HG03558 (cell line): ENCODE data around the gene TSTD2.
"Not testable (repeated sequence)": the region's sequence is repeated elsewhere in the genome, so short reads cannot be mapped to it uniquely, and the experiment has no call there.

Source experiments
- ATAC-seq: cut with Tn5 transposase; IDR thresholded peaks from one replicate; pipeline ENCODE4 v1.9.1; 2021; ENCODE audit warnings: moderate number of reproducible peaks; ENCODE audit not compliant: unreplicated experiment; ENCODE audit errors: extremely low read depth

Gene TSTD2

DNA sequence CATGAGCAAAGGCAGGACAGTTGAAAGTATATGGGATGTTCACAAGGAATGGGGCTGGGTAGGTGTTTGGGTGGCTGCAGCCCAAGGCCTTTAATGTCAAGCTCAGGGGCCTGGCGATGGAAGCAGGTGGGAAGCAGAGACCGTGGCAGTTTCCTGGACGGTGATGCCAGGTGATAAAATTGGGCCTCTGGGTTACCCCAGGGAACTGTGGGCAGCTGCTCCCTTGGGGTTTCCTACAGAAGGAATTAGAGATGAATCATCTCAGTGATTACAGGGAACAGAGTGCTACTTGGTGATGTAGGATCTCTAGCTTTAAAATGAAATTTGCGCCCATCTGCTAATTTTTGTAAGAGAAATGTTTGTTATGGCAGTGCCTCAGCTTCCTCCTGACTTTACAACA lies 39.2 kb downstream of the TSTD2 start:
- ATAC-seq = no peak

GRCh38 chr9:97592126-97592525 lies 41.0 kb downstream of the TSTD2 start:
- ATAC-seq = no peak

DNA sequence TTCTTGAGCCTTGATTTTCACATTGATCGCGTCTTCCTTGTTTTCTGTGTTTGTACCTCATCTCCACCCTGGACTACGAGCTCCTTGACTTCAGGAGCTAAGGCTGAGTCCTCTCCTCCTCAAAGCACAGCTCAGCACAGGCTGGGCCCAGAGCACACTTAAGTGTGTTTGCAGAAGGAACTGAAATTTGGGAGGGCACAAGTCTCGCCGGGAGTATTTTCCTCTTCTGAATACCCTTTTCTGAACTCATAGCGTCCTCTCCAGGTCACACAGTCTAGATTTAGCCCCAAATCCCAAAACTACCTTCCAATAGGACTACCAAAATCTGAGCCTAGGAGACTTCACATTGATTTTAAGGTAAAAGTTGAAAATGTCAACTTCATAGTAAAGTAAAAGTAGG lies 41.6 kb downstream of the TSTD2 start:
- ATAC-seq = no peak

- not testable (repeated sequence) for ATAC-seq
These were observed 46.3 kb downstream of the TSTD2 start for GRCh38 chr9:97586909-97587308.

DNA sequence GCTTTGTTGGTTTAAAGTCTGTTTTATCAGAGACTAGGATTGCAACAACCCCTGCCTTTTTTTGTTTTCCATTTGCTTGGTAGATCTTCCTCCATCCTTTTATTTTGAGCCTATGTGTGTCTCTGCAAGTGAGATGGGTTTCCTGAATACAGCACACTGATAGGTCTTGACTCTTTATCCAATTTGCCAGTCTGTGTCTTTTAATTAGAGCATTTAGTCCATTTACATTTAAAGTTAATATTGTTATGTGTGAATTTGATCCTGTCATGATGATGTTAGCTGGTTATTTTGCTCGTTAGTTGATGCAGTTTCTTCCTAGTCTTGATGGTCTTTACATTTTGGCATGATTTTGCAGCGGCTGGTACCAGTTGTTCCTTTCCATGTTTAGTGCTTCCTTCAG lies 48.4 kb downstream of the TSTD2 start:
- not testable (repeated sequence) for ATAC-seq

- not testable (repeated sequence) for ATAC-seq
These were observed 51.6 kb downstream of the TSTD2 start for GRCh38 chr9:97581590-97581989.

DNA sequence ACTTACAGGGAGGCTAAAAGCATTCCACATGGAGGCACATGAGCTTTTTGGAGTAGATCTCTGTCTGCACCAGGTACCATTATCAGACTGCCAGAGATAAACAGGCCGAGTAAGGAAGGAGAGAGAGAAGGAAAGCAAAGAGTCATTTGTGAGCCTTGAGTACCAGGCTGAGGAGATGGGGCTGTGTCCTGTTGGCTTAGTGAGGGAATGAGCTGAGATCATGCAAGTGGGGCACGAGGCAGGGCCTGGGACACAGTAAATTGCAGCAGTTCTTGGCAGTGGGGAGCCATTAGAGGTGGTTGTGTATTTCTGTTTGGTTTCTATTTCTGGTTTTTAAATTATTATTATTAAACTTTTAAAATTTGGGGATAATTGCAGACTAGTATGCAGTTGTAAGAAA lies 53.3 kb downstream of the TSTD2 start:
- ATAC-seq = no peak

DNA sequence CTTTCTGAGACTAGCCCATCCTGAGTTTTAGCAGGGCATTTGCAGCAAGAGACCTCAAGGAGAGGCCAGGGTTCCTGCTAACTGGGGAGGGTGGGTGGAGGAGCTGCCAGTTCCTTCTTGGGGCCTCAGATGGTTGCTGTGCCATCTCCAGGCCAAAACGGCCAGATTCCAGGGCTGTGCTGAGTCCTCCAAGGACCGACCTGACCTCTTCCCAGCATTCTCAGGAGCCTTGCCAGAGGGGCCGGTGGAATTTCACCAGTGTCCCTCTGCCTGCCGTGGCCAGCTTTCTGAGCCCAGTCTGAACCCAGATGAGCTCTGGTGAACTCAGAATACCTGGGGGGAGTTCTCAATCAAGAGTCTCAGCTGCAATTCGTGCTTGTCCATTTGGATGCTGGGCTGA lies 54.3 kb downstream of the TSTD2 start:
- no peak for ATAC-seq

DNA sequence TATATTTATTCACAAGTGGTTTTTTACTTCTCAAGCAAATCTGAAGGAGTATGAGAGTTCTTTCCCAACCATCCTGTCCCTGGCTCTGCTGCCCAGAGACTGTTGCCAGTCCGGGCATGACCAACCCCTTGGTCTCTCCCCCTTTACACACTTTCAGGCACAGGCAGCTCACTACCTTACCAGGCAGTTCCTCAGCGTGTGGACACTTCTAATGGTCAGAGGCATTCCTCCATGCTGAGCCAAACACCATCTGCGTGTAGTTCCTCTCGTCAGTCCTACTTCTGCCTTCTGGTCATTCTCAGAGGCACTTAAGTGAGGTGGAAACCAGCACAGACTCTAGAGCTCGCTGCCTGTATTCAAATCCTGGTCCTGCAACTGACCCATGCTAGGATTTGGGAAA lies 56.1 kb downstream of the TSTD2 start:
- no peak for ATAC-seq

DNA sequence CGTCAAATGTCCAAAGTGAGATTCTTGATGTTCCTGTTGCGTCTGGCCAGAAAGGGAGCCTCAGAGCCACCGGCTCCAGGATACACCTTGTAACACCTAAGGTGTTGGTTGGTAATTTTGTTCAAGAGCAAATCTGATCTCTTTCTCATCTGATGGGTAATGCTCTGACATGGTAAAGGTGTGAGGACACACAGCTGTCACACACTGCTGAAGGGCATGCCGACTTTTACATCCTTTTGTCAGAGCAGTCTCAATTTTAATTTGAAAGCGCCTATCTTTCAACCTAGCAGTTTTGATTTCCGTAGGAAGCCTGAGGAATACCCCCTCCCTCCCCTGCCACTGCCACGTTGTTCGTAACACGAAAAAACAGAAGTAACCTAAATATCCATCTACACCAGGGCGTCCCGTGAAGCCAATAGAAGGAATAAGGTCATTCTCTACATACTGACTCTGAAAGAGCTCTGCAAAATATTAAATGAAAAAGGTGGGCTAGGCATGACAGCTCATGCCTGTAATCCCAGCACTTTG lies 57.4 kb downstream of the TSTD2 start:
- no peak for ATAC-seq

- ATAC-seq = not testable (repeated sequence)
These were observed 58.1 kb downstream of the TSTD2 start for GRCh38 chr9:97574921-97575672.

DNA sequence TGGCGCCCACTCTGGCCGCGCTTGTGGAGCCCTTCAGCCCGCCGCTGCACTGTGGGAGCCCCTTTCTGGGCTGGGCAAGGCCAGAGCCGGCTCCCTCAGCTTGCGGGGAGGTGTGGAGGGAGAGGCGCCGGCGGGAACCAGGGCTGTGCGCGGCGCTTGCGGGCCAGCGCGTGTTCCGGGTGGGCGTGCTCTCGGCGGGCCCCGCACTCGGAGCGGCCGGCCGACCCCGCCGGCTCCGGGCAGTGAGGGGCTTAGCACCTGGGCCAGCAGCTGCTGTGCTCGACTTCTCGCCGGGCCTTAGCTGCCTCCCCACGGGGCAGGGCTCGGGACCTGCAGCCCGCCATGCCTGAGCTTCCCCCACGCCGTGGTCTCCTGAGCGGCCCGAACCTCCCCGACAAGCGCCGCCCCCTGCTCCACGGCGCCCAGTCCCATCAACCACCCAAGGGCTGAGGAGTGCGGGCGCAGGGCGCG lies 59.0 kb downstream of the TSTD2 start:
- not testable (repeated sequence) for ATAC-seq

DNA sequence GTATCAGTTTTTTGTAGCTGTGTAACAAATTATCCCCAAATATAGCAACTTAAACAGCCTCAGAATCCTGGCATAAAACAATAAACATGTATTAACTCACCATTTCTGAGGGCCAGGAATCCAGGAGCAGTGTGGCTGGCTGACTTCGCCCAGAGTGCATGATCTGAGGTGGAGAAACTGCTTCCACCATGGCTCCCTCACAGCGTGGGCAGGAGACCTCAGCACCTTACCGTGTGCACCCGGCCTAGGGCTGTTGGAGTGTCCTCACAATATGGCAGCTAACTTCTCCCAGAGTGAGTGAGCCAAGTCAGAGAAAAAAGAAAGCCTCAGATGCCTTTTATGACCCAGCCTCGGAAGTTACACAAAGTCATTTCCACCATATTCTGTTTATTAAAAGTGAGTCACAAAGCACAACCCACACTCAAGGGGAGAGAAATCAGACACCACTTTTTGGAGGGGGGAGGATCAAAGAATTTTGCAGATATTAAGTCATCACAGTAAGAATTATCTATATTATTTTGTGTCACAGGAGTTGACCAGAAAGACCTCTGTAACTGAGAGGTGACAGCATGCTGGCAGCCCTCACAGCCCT lies 59.6 kb downstream of the TSTD2 start:
- no peak for ATAC-seq

GRCh38 chr9:97572892-97573365 lies 60.2 kb downstream of the TSTD2 start:
- no peak for ATAC-seq

DNA sequence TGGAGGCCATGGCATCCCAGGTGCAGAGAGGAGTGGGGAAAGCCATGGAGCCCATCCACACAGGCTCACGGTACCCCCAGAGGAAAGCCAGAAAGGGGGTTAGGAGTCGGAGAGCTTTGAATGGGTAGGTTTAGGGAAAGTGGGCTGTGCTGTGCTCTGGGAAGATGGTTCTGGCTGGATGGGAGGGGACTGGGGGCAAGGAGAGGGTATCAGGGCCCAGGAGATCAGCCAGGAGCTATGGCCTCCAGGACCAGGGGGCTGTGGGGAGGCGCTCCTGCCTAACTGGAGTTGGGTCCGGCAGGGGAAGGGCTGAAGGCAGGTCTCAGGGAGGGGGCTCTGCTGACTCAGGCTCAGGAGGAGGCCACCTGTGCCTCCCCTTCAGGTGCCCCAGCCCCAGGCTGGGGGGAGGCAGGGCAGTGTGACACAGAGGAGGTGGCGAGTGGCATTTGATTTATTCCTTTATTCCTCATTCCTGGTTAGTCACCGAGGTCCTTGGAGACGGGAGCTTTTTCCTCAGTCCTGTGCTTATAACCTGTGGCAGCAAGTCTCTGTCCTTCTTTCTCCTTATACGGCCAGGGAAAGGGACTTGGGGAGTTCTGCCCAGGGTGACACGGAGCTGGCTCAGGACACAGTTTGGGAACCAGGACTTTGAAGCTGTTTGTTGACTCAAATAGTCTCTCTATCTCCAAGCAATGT lies 60.8 kb downstream of the TSTD2 start:
- ATAC-seq = no peak

GRCh38 chr9:97571664-97572063 lies 61.5 kb downstream of the TSTD2 start:
- ATAC-seq = no peak

DNA sequence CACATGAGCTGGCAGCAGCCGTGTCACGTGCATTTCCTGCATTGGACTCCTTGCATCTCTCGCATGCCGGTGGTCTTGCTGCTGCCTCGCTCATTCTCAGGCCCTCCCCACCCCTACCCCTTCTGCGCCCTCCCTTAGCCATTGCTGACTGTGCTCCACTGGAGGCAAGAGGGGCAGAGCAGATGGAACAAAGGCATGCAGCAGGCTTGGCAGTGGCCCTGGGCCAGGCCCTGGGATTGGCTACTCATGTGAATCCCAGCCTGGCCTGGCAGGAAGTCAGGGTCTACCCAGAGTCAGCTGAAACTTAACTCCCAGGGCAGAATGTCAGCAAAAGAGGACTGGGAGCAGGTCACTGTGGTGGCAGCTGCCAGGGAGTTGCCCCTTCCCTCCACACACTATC lies 62.3 kb downstream of the TSTD2 start:
- no peak for ATAC-seq

DNA sequence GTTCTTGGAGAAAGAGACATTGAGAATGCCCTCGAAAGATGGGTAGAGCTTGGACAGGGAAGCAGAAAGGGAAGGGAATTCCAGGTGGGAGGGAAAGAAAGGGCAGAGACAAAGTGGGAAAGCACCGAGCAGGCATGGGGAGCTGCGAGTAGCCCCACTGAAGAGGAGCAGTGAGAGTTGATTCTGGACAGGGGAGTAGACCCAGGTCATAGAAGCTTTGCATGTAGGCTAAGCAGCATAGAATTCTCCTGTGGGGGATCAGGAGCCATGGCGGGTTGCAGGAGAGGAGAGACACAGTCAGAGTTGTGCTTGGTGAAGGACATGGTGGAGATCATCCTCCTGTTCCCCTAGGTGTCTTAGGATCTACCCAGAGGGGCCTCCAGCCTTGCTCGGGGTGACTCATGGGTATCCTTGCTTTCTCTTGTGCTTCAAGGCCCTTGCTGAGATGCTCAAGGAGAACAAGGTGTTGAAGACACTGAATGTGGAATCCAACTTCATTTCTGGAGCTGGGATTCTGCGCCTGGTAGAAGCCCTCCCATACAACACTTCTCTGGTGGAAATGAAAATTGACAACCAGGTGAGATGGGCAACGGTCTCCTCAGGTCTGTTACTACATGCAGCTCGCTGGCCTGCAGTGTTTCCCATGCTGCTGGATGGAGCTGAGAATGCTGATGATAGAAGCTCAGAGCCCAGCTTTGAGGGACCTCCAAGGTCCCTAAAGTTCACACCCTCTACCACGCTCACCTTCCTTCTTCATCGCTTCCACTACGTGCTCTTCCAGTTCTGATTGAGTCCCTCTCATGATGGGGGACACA lies 64.5 kb downstream of the TSTD2 start:
- ATAC-seq = no peak

GRCh38 chr9:97567894-97568202 lies 65.3 kb downstream of the TSTD2 start:
- no peak for ATAC-seq

DNA sequence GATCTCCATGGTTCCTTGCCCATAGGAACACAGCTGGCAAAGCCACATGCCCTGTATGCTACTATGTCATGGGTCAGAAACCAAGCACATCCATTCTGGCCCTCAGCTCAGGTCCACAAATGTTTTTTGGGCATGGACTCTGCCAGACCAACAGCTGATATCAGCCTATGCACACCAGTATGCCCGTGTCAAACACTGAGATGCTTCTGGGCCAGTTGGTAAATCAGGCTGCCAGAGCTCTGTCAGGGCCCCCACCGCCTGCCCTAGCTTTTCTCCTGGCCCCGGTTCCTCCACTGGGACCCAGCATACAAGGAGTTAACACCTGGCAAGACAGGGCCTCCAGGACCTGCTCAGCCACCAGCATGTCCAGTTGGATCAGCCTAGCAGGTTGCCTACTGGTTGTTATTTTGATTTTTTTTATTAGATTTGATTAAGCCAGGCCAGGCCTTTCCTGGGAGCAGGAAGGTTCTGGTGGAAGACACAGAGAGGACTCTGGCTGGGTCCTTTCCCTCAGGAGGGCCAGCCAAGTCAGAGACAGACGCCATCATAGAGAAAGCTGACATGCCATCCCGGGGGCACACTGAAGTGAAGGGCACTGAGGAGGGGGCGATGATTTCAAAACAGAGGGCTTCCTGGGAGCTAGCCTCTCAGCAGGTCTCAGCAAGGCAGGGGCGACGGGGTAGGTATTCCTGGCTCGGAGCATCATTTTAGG lies 65.8 kb downstream of the TSTD2 start:
- no peak for ATAC-seq
